ENCODE data around the gene RPS6KA3. TPM values are rescaled to one million over a fixed set of nuclear protein-coding genes. Genes with fewer than 3 reads are reported as not detected.

The RPS6KA3 gene
- total and polyA plus RNA-seq, 2 donors (not counting 1 experiment from before 2014, with no cell fraction given): 17.0 to 63.0 TPM

- no peaks in the 10 kb centered on the region for H3K4me1 ChIP-seq (ENCODE audit: control insufficient read depth in 2 of 2, insufficient read depth in 2 of 2, low read length in 2 of 2)
- peaks cover 0 to 17% of the 10 kb centered on the region in 2 experiments for H3K36me3 ChIP-seq (replicated peaks in 1 of 2; ENCODE audit: control extremely low read depth in 1 of 2, control insufficient read depth in 1 of 2, extremely low read depth in 1 of 2, insufficient read depth in 2 of 2, low read length in 1 of 2)
- H3K9ac ChIP-seq (ENCODE audit: low read length): no peak overlapping the region
- H3K79me2 ChIP-seq (ENCODE audit: control insufficient read depth, insufficient read depth, low read length): no peaks in the 10 kb centered on the region
- Mint-ChIP-seq H3K4me3 (no peak overlapping the region), H3K4me1 (peaks cover 13% of the 10 kb centered on the region), H3K27ac (peak overlapping the region; percentile 50), H3K27me3 (no peaks in the 10 kb centered on the region), H3K9me3 (ENCODE audit: insufficient read depth) (no peaks in the 10 kb centered on the region)
- TF ChIP-seq CTCF (IDR thresholded peaks at IDR 0.05) (no peak), EZH2 (IDR thresholded peaks at IDR 0.05; ENCODE audit: borderline replicate concordance, insufficient read depth, low read depth, low read length, poor library complexity, severe bottlenecking) (no peak)
- ChIA-PET CTCF (no interaction called here), POLR2A (no interaction called here)
- DNase-seq (no peak), ATAC-seq (ENCODE audit: low read depth) (no peak)
- no peak overlapping the region for H2AFZ ChIP-seq (ENCODE audit: insufficient read depth, low read depth, low read length, poor library complexity, severe bottlenecking)
- no peak overlapping the region for H3K4me2 ChIP-seq (replicated peaks; ENCODE audit: low read depth, low read length, poor library complexity, severe bottlenecking)
- no CpG with 5 or more reads among the region's 3 CpGs for WGBS (ENCODE audit: insufficient coverage)
- no peaks in the 10 kb centered on the region for H3K9me3 ChIP-seq (ENCODE audit: control extremely low read depth in 1 of 3, control insufficient read depth in 2 of 3, insufficient read depth in 1 of 3, low read length in 2 of 3)
- H3K4me3 ChIP-seq (ENCODE audit: control extremely low read depth in 1 of 5, extremely low read depth in 1 of 5, insufficient read depth in 1 of 5, low read depth in 2 of 5, low read length in 4 of 5): no peak overlapping the region
- intact Hi-C loops (cut with micrococcal nuclease): no loop called here
- no peaks in the 10 kb centered on the region for H3K27me3 ChIP-seq (replicated peaks in 1 of 4; ENCODE audit: control extremely low read depth in 1 of 4, control insufficient read depth in 3 of 4, insufficient read depth in 4 of 4, low read length in 3 of 4)
- H4K20me1 ChIP-seq (ENCODE audit: control insufficient read depth, insufficient read depth, low read length, poor library complexity, severe bottlenecking): no peaks in the 10 kb centered on the region
- H3K27ac ChIP-seq (ENCODE audit: low read length in 2 of 2): peak overlapping the region in 1 of 2 donors; percentile 26
These were observed 84.9 kb downstream of the RPS6KA3 start for GRCh38 chrX:20181598-20182329.

- Histone ChIP-seq H3K4me3 (ENCODE audit: control extremely low read depth in 1 of 5, extremely low read depth in 1 of 5, insufficient read depth in 1 of 5, low read depth in 2 of 5, low read length in 4 of 5) (no peak overlapping the region), H3K9ac (ENCODE audit: low read length) (no peak overlapping the region), H3K27me3 (replicated peaks in 1 of 4; ENCODE audit: control extremely low read depth in 1 of 4, control insufficient read depth in 3 of 4, insufficient read depth in 4 of 4, low read length in 3 of 4) (no peaks in the 10 kb centered on the region), H3K36me3 (replicated peaks in 1 of 2; ENCODE audit: control extremely low read depth in 1 of 2, control insufficient read depth in 1 of 2, extremely low read depth in 1 of 2, insufficient read depth in 2 of 2, low read length in 1 of 2) (peaks cover 2 to 36% of the 10 kb centered on the region in 2 experiments), H3K79me2 (ENCODE audit: control insufficient read depth, insufficient read depth, low read length) (no peaks in the 10 kb centered on the region), H2AFZ (ENCODE audit: insufficient read depth, low read depth, low read length, poor library complexity, severe bottlenecking) (no peak overlapping the region), H3K4me1 (ENCODE audit: control insufficient read depth in 2 of 2, insufficient read depth in 2 of 2, low read length in 2 of 2) (no peaks in the 10 kb centered on the region), H3K9me3 (ENCODE audit: control extremely low read depth in 1 of 3, control insufficient read depth in 2 of 3, insufficient read depth in 1 of 3, low read length in 2 of 3) (no peaks in the 10 kb centered on the region), H3K4me2 (replicated peaks; ENCODE audit: low read depth, low read length, poor library complexity, severe bottlenecking) (no peak overlapping the region), H3K27ac (ENCODE audit: low read length in 2 of 2) (peak overlapping the region in 1 of 2 donors; percentile 7), H4K20me1 (ENCODE audit: control insufficient read depth, insufficient read depth, low read length, poor library complexity, severe bottlenecking) (no peaks in the 10 kb centered on the region)
- no peak overlapping the region for H3K27ac Mint-ChIP-seq
- H3K4me3 Mint-ChIP-seq: no peak overlapping the region
- CTCF ChIA-PET: no interaction called here
- POLR2A ChIA-PET: no interaction called here
- intact Hi-C loops (cut with micrococcal nuclease): no loop called here
- H3K27me3 Mint-ChIP-seq: no peaks in the 10 kb centered on the region
- H3K4me1 Mint-ChIP-seq: peaks cover 8% of the 10 kb centered on the region
- no peak for TF ChIP-seq CTCF (IDR thresholded peaks at IDR 0.05)
- TF ChIP-seq EZH2 (IDR thresholded peaks at IDR 0.05; ENCODE audit: borderline replicate concordance, insufficient read depth, low read depth, low read length, poor library complexity, severe bottlenecking): no peak
- H3K9me3 Mint-ChIP-seq (ENCODE audit: insufficient read depth): no peaks in the 10 kb centered on the region
- DNase-seq (no peak), ATAC-seq (ENCODE audit: low read depth) (no peak)
These were observed 89.6 kb downstream of the RPS6KA3 start for GRCh38 chrX:20177093-20177492.
